PC-9 (cell line): ENCODE results near the gene FGFR3. TPM values are rescaled to one million over a fixed set of nuclear protein-coding genes. Genes with fewer than 3 reads are reported as not detected.

Source experiments
- BruUV-seq: library from RNA; stranded (reverse); fragments of 400-500 nt; replicated peaks from 2 replicates; lab custom pipeline; 2021; lab: Mats Ljungman, UMichigan
- CTCF ChIA-PET: fragments of 300-600 bp; sonication (Branson Sonifier 250); formaldehyde crosslinking; loops from one replicate; lab custom pipeline; 2022; ENCODE audit warnings: antibody characterized with exemption; lab: Charles Lee
- POLR2A ChIA-PET: fragments of 300-600 bp; sonication (Branson Sonifier 250); formaldehyde crosslinking; loops from one replicate; lab custom pipeline; 2022; ENCODE audit warnings: antibody characterized with exemption; ENCODE audit not compliant: unreplicated experiment; lab: Charles Lee
- DNase-seq, 2 experiments: peaks; one replicate each; pipeline versions ENCODE4 v3.0.0 to v3.0.0-alpha.2; 2015 to 2022; ENCODE audit warnings: mixed read lengths in 1 of 2
- H2AFZ ChIP-seq: fragments of 200-600 bp; sonication (generic); 2 replicates; pipeline ENCODE4 v1.8.1; 2017; ENCODE audit warnings: antibody characterized with exemption
- H3F3A ChIP-seq: fragments of 200-600 bp; sonication (generic); 2 replicates; pipeline ENCODE4 v1.8.1; 2017; ENCODE audit warnings: antibody characterized with exemption, mild to moderate bottlenecking, low read depth; ENCODE audit not compliant: insufficient read depth
- H3K27ac ChIP-seq: fragments of 200-600 bp; sonication (generic); 2 replicates; pipeline ENCODE4 v1.6.1; 2016; ENCODE audit warnings: mixed run types
- H3K27me3 ChIP-seq: fragments of 200-600 bp; sonication (generic); 2 replicates; pipeline ENCODE4 v1.6.1; 2016; ENCODE audit warnings: low read depth, mixed run types; ENCODE audit not compliant: insufficient read depth
- H3K36me3 ChIP-seq: fragments of 200-600 bp; sonication (generic); 2 replicates; pipeline ENCODE4 v1.6.1; 2016; ENCODE audit warnings: low read depth, mixed run types
- H3K4me1 ChIP-seq: fragments of 200-600 bp; sonication (generic); replicated peaks from 2 replicates; pipeline ENCODE4 v1.6.1; 2016; ENCODE audit warnings: mixed run types; ENCODE audit not compliant: insufficient read depth
- H3K4me2 ChIP-seq: fragments of 200-600 bp; sonication (generic); 2 replicates; pipeline ENCODE4 v1.6.1; 2017; ENCODE audit warnings: mixed run types
- H3K4me3 ChIP-seq: fragments of 200-600 bp; sonication (generic); 2 replicates; pipeline ENCODE4 v1.6.1; 2016; ENCODE audit warnings: mixed run types
- H3K79me2 ChIP-seq: fragments of 200-600 bp; sonication (generic); 2 replicates; pipeline ENCODE4 v1.6.1; 2017; ENCODE audit warnings: low read depth, mixed run types
- H3K9me2 ChIP-seq: fragments of 200-600 bp; sonication (generic); 2 replicates; pipeline ENCODE4 v1.8.1; 2017; ENCODE audit warnings: mild to moderate bottlenecking; ENCODE audit not compliant: insufficient read depth
- H3K9me3 ChIP-seq: fragments of 200-600 bp; sonication (generic); 2 replicates; pipeline ENCODE4 v1.8.1; 2016; ENCODE audit warnings: low read depth; ENCODE audit not compliant: insufficient read depth
- H4K20me1 ChIP-seq: fragments of 200-600 bp; sonication (generic); 2 replicates; pipeline ENCODE4 v1.8.1; 2017; ENCODE audit not compliant: insufficient read depth
- EZH2 ChIP-seq: fragments of 200-600 bp; sonication (generic); IDR thresholded peaks from 2 replicates; pipeline ENCODE4 v1.8.0; 2017; ENCODE audit warnings: antibody characterized with exemption, low read depth
- intact Hi-C: fragments of 100-400 bp; cut with micrococcal nuclease; formaldehyde crosslinking; loops from one replicate; pipeline ENCODE4 v1.10.0; 2022; ENCODE audit not compliant: unreplicated experiment
- total RNA-seq: library from RNA; stranded (reverse); gene quantifications from 2 replicates; pipeline ENCODE4 v1.2.3, GENCODE V29; 2021
- TF ChIP-seq, protein P1 (sequence below): fragments of 200-600 bp; sonication (generic); conservative IDR thresholded peaks from 2 replicates; pipeline ENCODE4 v1.6.1; 2017; ENCODE audit warnings: mixed run types, antibody characterized with exemption, mild to moderate bottlenecking, moderate library complexity

The FGFR3 gene
- total RNA-seq, 1 experiment from 2014 or later, result 8.2 TPM

DNA sequence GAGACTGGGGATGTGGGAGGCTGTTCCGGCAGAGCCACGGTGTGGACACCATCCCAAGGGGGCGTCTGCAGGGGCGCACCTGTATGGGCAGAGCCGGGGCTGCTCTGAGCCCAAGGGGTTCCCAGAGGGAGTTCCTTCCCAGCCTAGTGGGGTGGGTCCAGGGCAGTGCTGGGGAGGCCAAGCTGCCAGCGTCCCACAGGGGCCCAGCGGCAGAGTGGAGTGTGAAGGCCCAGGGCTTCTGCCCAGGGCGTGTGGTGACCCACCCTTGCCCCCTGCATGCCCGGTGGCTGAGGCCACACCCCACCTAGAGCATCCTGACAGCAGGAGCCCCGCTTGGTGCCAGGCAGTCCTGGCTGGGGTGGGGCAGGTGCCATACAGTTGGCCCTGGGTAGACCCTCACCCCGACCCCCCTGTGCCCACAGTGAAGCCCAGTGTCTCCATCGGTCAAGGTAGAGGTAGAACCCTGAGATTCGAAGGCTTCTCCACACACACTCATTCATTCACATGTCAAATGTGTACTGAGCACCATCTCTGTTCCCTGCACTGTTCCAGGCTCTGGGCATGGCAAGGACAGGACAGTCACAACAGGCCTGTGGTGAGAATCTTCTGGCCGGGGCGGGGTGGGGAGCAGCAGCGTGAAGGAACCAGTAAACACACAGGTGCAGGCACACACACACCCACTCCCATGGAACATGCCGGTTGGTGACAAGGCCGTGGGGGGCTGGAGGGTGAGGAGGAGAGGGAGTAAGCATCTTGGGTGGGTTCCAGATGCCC, 42.5 kb upstream of the FGFR3 start:
- CTCF ChIA-PET, result no interaction called here
- no TSS peak for BruUV-seq
- intact Hi-C loops, result loop anchor here (5.0 kb wide), 1 partner anchor 42 kb away; the partner anchor contains the start of gene FGFR3
- Histone ChIP-seq H3K4me1 (no peaks in the 10 kb centered on the region), H3F3A (peaks cover 9% of the 10 kb centered on the region; the same call in 1 of the 2 replicates), H3K79me2 (no peaks in the 10 kb centered on the region), H3K27me3 (no peaks in the 10 kb centered on the region), H3K9me2 (no peaks in the 10 kb centered on the region), H3K9me3 (no peaks in the 10 kb centered on the region), H3K4me3 (no peak overlapping the region), H3K36me3 (no peaks in the 10 kb centered on the region), H3K4me2 (no peak overlapping the region), H2AFZ (no peak overlapping the region), H4K20me1 (no peaks in the 10 kb centered on the region; the same call in 1 of the 2 replicates), H3K27ac (no peak overlapping the region)
- no peak for DNase-seq
- TF ChIP-seq EZH2, result no peak
- TF ChIP-seq, protein P1, sequence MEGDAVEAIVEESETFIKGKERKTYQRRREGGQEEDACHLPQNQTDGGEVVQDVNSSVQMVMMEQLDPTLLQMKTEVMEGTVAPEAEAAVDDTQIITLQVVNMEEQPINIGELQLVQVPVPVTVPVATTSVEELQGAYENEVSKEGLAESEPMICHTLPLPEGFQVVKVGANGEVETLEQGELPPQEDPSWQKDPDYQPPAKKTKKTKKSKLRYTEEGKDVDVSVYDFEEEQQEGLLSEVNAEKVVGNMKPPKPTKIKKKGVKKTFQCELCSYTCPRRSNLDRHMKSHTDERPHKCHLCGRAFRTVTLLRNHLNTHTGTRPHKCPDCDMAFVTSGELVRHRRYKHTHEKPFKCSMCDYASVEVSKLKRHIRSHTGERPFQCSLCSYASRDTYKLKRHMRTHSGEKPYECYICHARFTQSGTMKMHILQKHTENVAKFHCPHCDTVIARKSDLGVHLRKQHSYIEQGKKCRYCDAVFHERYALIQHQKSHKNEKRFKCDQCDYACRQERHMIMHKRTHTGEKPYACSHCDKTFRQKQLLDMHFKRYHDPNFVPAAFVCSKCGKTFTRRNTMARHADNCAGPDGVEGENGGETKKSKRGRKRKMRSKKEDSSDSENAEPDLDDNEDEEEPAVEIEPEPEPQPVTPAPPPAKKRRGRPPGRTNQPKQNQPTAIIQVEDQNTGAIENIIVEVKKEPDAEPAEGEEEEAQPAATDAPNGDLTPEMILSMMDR, result no peak
- POLR2A ChIA-PET, result no interaction called here

DNA sequence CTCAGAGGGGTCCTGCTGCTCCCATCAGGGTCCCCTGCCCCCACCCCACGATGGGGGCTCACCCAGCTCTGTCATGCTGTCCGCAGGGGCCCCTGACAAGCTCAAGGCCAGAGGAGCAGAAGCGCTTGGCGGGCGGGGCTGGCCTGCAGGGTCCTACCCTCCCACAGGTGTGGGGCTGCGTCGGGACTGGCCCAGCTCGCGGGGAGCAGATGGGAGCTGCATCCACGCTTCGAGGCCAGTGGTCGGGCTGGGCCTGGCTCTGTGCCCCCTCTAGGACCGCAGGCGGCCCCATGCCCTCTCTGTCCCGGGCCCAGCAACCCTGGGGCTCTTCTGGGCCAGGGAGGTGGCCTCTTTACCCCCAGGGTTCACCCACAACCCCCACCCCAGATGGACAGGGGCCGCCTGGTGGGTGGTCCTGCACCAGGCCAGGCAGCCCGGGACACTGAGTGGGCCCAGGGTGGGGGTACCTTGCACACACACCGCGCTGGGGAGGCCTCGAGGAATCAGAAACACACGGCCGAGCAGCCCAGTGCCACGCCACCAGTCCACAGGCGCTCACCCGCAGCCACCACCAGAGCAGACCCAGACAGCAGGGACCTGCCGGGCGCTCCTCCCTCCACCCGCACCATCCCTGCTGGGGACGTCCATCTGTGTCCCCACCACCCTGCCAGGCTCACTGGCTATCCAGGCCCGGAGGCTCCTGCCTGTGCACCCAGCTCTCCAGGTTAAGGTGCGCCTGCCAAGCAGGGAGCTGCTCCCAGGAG, 41.8 kb upstream of the FGFR3 start:
- Histone ChIP-seq H2AFZ (no peak overlapping the region), H3K4me1 (no peaks in the 10 kb centered on the region), H3K9me2 (no peaks in the 10 kb centered on the region), H3K36me3 (no peaks in the 10 kb centered on the region), H3K4me2 (no peak overlapping the region), H3K4me3 (no peak overlapping the region), H4K20me1 (no peaks in the 10 kb centered on the region; the same call in 1 of the 2 replicates), H3K27ac (no peak overlapping the region), H3K9me3 (no peaks in the 10 kb centered on the region), H3F3A (peaks cover 5% of the 10 kb centered on the region; the same call in 1 of the 2 replicates), H3K79me2 (no peaks in the 10 kb centered on the region), H3K27me3 (no peaks in the 10 kb centered on the region)
- ChIA-PET CTCF (interaction anchor here (0.5 to 0.6 kb wide), 3 partner anchors 147 to 883 kb away, joined by 3 to 4 read pairs (median 3); no protein-coding TSS in a partner anchor), POLR2A (no interaction called here)
- BruUV-seq, result no TSS peak
- no peak for DNase-seq
- TF ChIP-seq, protein P1, result no peak
- TF ChIP-seq EZH2, result no peak
- intact Hi-C loops, result loop anchor here (5.0 kb wide), 1 partner anchor 41 kb away; the partner anchor contains the start of gene FGFR3

DNA sequence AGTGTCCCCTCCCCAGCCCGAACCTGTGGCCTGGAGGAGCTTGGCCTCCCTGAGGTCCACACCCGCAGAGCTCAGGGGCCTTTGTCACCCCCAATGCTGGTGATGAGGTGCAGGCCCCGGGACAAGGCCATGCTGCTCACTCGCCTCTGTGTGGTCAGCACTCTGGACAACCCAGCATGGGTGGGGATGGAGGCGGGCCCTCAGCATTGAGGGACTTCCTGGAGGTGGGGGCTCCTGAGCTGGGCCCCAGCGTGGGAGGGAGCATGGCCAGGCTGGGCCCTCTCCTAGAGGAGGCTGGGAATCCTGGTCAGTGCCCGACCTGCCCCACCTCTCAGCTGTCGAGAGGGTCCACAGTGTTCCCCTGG, 41.2 kb upstream of the FGFR3 start:
- ChIA-PET CTCF (interaction anchor here (0.5 to 0.6 kb wide), 3 partner anchors 43 to 882 kb away, joined by 3 to 4 read pairs (median 4); no protein-coding TSS in a partner anchor), POLR2A (no interaction called here)
- intact Hi-C loops, result loop anchor here (1.0 to 5.0 kb wide), 2 partner anchors 40 to 58 kb away; partner anchors contain the start of gene FGFR3
- H3K27ac ChIP-seq, result no peak overlapping the region
- H3K9me3 ChIP-seq, result no peaks in the 10 kb centered on the region
- no TSS peak for BruUV-seq
- DNase-seq, result peak in 1 of 2 experiments; percentile 35
- no peaks in the 10 kb centered on the region for H3K27me3 ChIP-seq
- no peak overlapping the region for H3K4me3 ChIP-seq
- no peaks in the 10 kb centered on the region for H3K36me3 ChIP-seq
- no peak overlapping the region for H3K4me2 ChIP-seq
- no peaks in the 10 kb centered on the region for H3K4me1 ChIP-seq
- H3K79me2 ChIP-seq, result no peaks in the 10 kb centered on the region
- H4K20me1 ChIP-seq, result no peaks in the 10 kb centered on the region; the same call in 1 of the 2 replicates
- H3F3A ChIP-seq, result peaks cover 5% of the 10 kb centered on the region; the same call in 1 of the 2 replicates
- H3K9me2 ChIP-seq, result no peaks in the 10 kb centered on the region
- TF ChIP-seq EZH2, result no peak
- TF ChIP-seq, protein P1, result no peak
- H2AFZ ChIP-seq, result no peak overlapping the region
